Prostate gland (tissue), 2 donors: ENCODE results near the gene LMF2. TPM values are rescaled to one million over a fixed set of nuclear protein-coding genes. Genes with fewer than 3 reads are reported as not detected.

ENCODE experiments used
- DNase-seq: peaks from one replicate; pipeline ENCODE4 v3.0.0-alpha.2; 2019; ENCODE audit warnings: low spot score
- H3K27ac ChIP-seq, 2 donors: fragments of 200-600 bp; sonication (generic); 2 replicates each; pipeline ENCODE4 v1.5.1; 2017 to 2019
- H3K27me3 ChIP-seq: fragments of 200-600 bp; sonication (generic); replicated peaks from 2 replicates; pipeline ENCODE4 v1.5.1; 2019; ENCODE audit not compliant: insufficient read depth
- H3K36me3 ChIP-seq, 2 donors: fragments of 200-600 bp; sonication (generic); 1 replicate in 1 of 2; 2 replicates in 1 of 2; pipeline versions ENCODE4 v1.5.1 to v1.8.1; 2017 to 2019
- H3K4me1 ChIP-seq: fragments of 200-600 bp; sonication (generic); replicated peaks from 2 replicates; pipeline ENCODE4 v1.5.1; 2019
- H3K4me3 ChIP-seq, 2 donors: fragments of 200-600 bp; sonication (generic); 2 replicates each; pipeline ENCODE4 v1.5.1; 2017 to 2019
- H3K9me3 ChIP-seq: fragments of 200-600 bp; sonication (generic); 2 replicates; pipeline ENCODE4 v1.5.1; 2017
- CTCF ChIP-seq, 4 experiments: fragments of 200-600 bp in 2 of 4; fragments of 450-650 bp in 2 of 4; sonication (generic) in 2 of 4; IDR thresholded peaks; 1 replicate in 3 of 4; 2 replicates in 1 of 4; pipeline ENCODE4 v1.5.1; 2016 to 2019; ENCODE audit warnings: antibody characterized with exemption in 4 of 4, mild to moderate bottlenecking in 2 of 4, moderate library complexity in 2 of 4
- POLR2A ChIP-seq: fragments of 450-650 bp; IDR thresholded peaks from one replicate; pipeline ENCODE4 v1.6.1; 2016; ENCODE audit warnings: antibody characterized with exemption, mild to moderate bottlenecking
- POLR2AphosphoS5 ChIP-seq: sonication (generic); formaldehyde crosslinking; IDR thresholded peaks from one replicate; pipeline ENCODE4 v1.6.1; 2017; ENCODE audit warnings: antibody characterized with exemption
- WGBS: methylation state at CpG from one replicate; pipeline ENCODE4 v1.1.5; 2018; 5-methylcytosine and 5-hydroxymethylcytosine counted together
- intact Hi-C: fragments of 100-400 bp; cut with DNase I; formaldehyde crosslinking; loops from one replicate; pipeline ENCODE4 v1.14.2; 2022
- total RNA-seq, 2 donors: library from RNA; depleted of rRNA; stranded (reverse); fragments of >200 nt; gene quantifications; one replicate each; pipeline ENCODE4 v1.1.0, GENCODE V29; 2016

The LMF2 gene
- total RNA-seq, 2 donors from 2014 or later: 76.6 to 94.3 TPM

GRCh38 chr22:50513175-50513574 lies 5.7 kb upstream of the LMF2 start:
- H3K4me1 ChIP-seq: peaks cover 5% of the 10 kb centered on the region
- H3K36me3 ChIP-seq: no peaks in the 10 kb centered on the region
- intact Hi-C loops: no loop called here
- H3K4me3 ChIP-seq: no peak overlapping the region
- no peak for DNase-seq
- no peaks in the 10 kb centered on the region for H3K9me3 ChIP-seq
- no peak overlapping the region for H3K27ac ChIP-seq
- no peaks in the 10 kb centered on the region for H3K27me3 ChIP-seq
- no peak for TF ChIP-seq CTCF (IDR thresholded peaks at IDR 0.05)
- TF ChIP-seq POLR2A: no peak
- TF ChIP-seq POLR2AphosphoS5: no peak
- 93% methylated on average over 15 of the region's 15 CpGs for WGBS

DNA sequence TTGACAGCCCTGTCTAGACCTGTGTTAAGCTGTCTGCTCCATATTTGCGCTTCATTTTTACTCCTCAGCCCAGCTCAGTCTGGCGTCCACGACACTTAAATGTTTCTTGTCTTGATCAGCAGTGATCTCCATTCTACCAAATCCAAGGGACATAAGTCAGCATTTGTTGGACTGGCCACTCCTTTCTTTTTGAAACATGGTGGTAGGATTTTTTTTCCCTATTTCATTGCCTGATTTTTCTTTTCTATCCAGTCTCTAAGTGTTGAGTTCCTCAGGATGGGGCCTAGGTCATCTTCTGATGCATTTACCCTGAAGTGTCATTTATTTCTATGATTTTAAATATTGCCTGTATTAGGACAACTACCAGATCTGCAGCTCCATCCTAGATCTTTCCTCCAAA lies 1.4 kb upstream of the LMF2 start:
- Histone ChIP-seq H3K4me3 (peak overlapping the region; percentile 51 to 73), H3K9me3 (no peaks in the 10 kb centered on the region), H3K36me3 (peaks cover 0 to 14% of the 10 kb centered on the region in 2 donors), H3K27me3 (no peaks in the 10 kb centered on the region), H3K27ac (peak overlapping the region; percentile 85 to 89), H3K4me1 (peaks cover 14% of the 10 kb centered on the region)
- DNase-seq: no peak
- intact Hi-C loops: no loop called here
- no peak for TF ChIP-seq POLR2AphosphoS5
- no peak for TF ChIP-seq POLR2A
- TF ChIP-seq CTCF (IDR thresholded peaks at IDR 0.05): no peak
- 13% methylated on average over 3 of the region's 3 CpGs for WGBS

- no peaks in the 10 kb centered on the region for H3K9me3 ChIP-seq
- peak; percentile 95 for DNase-seq
- peak within 1 kb of the TSS; percentile 85 to 96 for H3K4me3 ChIP-seq
- 1% methylated on average over 67 of the region's 76 CpGs for WGBS
- TF ChIP-seq POLR2AphosphoS5: peak; percentile 99
- TF ChIP-seq POLR2A: peak; percentile 79
- peak in 1 of 4 experiments; percentile 47 for TF ChIP-seq CTCF (IDR thresholded peaks at IDR 0.05)
- H3K27ac ChIP-seq: peak within 1 kb of the TSS; percentile 89 to 90
- H3K36me3 ChIP-seq: peaks cover 0 to 14% of the 10 kb centered on the region in 2 donors
- intact Hi-C loops: no loop called here
- H3K4me1 ChIP-seq: peaks cover 14% of the 10 kb centered on the region
- H3K27me3 ChIP-seq: no peaks in the 10 kb centered on the region
Measured at GRCh38 chr22:50507991-50508884, 736 bp upstream of the LMF2 start, which contains the start of gene NCAPH2. Gene NCAPH2, plus strand, starts transcription at chr22:50508224. Its CDS starts 114 bp downstream, at chr22:50508338.

GRCh38 chr22:50506611-50507420 lies 686 bp downstream of the LMF2 start:
- WGBS: 22% methylated on average over 21 of the region's 21 CpGs
- H3K27ac ChIP-seq: peak overlapping the region; percentile 74 to 90

More at GRCh38 chr22:50506611-50507420, 686 bp downstream of the LMF2 start:
- no peak for TF ChIP-seq POLR2A
- no peak for TF ChIP-seq POLR2AphosphoS5
- no peak for TF ChIP-seq CTCF (IDR thresholded peaks at IDR 0.05)
- H3K36me3 ChIP-seq: peaks cover 0 to 14% of the 10 kb centered on the region in 2 donors
- DNase-seq: no peak
- no peaks in the 10 kb centered on the region for H3K27me3 ChIP-seq
- intact Hi-C loops: no loop called here
- peak overlapping the region; percentile 85 to 96 for H3K4me3 ChIP-seq
- H3K4me1 ChIP-seq: peaks cover 14% of the 10 kb centered on the region
- H3K9me3 ChIP-seq: no peaks in the 10 kb centered on the region
